HepG2 (cell line): ENCODE data around the gene GTF3A. TPM values are rescaled to one million over a fixed set of nuclear protein-coding genes. Genes with fewer than 3 reads are reported as not detected.

Experiments used
- BCL6 ChIP-seq: IDR thresholded peaks from 2 replicates; pipeline ENCODE4 v1.6.1; 2016; ENCODE audit warnings: missing genetic modification reagents, missing compliant biosample characterization
- FOXJ3 ChIP-seq: sonication (generic); formaldehyde crosslinking; IDR thresholded peaks from 2 replicates; pipeline ENCODE4 v1.4.0; 2020; ENCODE audit warnings: missing genetic modification reagents, mild to moderate bottlenecking, borderline replicate concordance
- KAT8 ChIP-seq: IDR thresholded peaks from 2 replicates; pipeline ENCODE4 v1.6.1; 2016; ENCODE audit warnings: missing genetic modification reagents, missing compliant biosample characterization
- KLF13 ChIP-seq: sonication (generic); formaldehyde crosslinking; IDR thresholded peaks from 2 replicates; pipeline ENCODE4 v1.4.0; 2020; ENCODE audit warnings: mild to moderate bottlenecking, missing genetic modification reagents
- MAFF ChIP-seq: IDR thresholded peaks from 2 replicates; pipeline ENCODE4 v1.6.1; 2011; ENCODE audit warnings: low read depth, low read length, improper control_type of control experiment
- NFE2L2 ChIP-seq: fragments of 150-350 bp; IDR thresholded peaks from 2 replicates; pipeline ENCODE4 v1.6.1; 2014; ENCODE audit warnings: low read length
- SMAD3 ChIP-seq: sonication (generic); formaldehyde crosslinking; IDR thresholded peaks from 2 replicates; pipeline ENCODE4 v1.4.0; 2020; ENCODE audit warnings: missing genetic modification reagents
- TOE1 ChIP-seq: sonication (generic); formaldehyde crosslinking; IDR thresholded peaks from 2 replicates; pipeline ENCODE4 v1.4.0; 2020; ENCODE audit warnings: mild to moderate bottlenecking, missing genetic modification reagents
- ZNF547 ChIP-seq: sonication (generic); formaldehyde crosslinking; IDR thresholded peaks from 2 replicates; pipeline ENCODE4 v1.5.1; 2020; ENCODE audit warnings: mild to moderate bottlenecking, missing genetic modification reagents
- ZNF550 ChIP-seq: sonication (generic); formaldehyde crosslinking; IDR thresholded peaks from 2 replicates; pipeline ENCODE4 v1.4.0; 2020; ENCODE audit warnings: mild to moderate bottlenecking, missing genetic modification reagents, borderline replicate concordance
- ZNF790 ChIP-seq: sonication (generic); formaldehyde crosslinking; IDR thresholded peaks from 2 replicates; pipeline ENCODE4 v1.8.0; 2022; ENCODE audit warnings: missing genetic modification reagents, mild to moderate bottlenecking, borderline replicate concordance
- polyA plus RNA-seq, 8 experiments: library from polyadenylated mRNA; depleted of rRNA in 3 of 8; stranded (reverse) in 7 of 8; unstranded in 1 of 8; fragments of >200 nt; fragmentation: Illumina TruSeq in 4 of 8; extraction: Trizol in 4 of 8; gene quantifications; 2 replicates each; pipeline versions ENCODE4 v1.2.1 to v1.2.3, GENCODE V29; 2011 to 2016; ENCODE audit warnings: low read depth in 4 of 8, missing spikeins in 1 of 8, mixed read lengths in 1 of 8; ENCODE audit not compliant: insufficient read depth in 1 of 8
- total RNA-seq, 5 experiments: library from RNA; depleted of rRNA; stranded (reverse); fragments of >200 nt; fragmentation: Illumina TruSeq; extraction: Trizol; gene quantifications; 2 replicates each; pipeline ENCODE4 v1.2.3, GENCODE V29; 2016; ENCODE audit warnings: low read depth in 1 of 5
- TF ChIP-seq, protein P1 (sequence below): IDR thresholded peaks from 2 replicates; pipeline ENCODE4 v1.6.1; 2016; ENCODE audit warnings: low read depth, missing genetic modification reagents, missing compliant biosample characterization
- TF ChIP-seq, protein P2 (sequence below): sonication (generic); formaldehyde crosslinking; IDR thresholded peaks from 2 replicates; pipeline ENCODE4 v1.9.0; 2021; ENCODE audit warnings: missing genetic modification reagents, borderline replicate concordance
- TF ChIP-seq, protein P3 (sequence below), 2 experiments: fragments of 450-650 bp in 1 of 2; sonication (generic) in 1 of 2; formaldehyde crosslinking; IDR thresholded peaks; 2 replicates each; pipeline versions ENCODE4 v1.5.0 to v1.8.0; 2020 to 2022; ENCODE audit warnings: mild to moderate bottlenecking in 1 of 2, missing genetic modification reagents in 1 of 2
- TF ChIP-seq, protein P4 (sequence below): sonication (generic); formaldehyde crosslinking; IDR thresholded peaks from 2 replicates; pipeline ENCODE4 v1.4.0; 2020; ENCODE audit warnings: missing genetic modification reagents, borderline replicate concordance

GTF3A gene
- total and polyA plus RNA-seq, 2 of the 13 experiments (the other 11 are each of a cell fraction or from before 2014, with no cell fraction given): 42.1 to 176 TPM

DNA sequence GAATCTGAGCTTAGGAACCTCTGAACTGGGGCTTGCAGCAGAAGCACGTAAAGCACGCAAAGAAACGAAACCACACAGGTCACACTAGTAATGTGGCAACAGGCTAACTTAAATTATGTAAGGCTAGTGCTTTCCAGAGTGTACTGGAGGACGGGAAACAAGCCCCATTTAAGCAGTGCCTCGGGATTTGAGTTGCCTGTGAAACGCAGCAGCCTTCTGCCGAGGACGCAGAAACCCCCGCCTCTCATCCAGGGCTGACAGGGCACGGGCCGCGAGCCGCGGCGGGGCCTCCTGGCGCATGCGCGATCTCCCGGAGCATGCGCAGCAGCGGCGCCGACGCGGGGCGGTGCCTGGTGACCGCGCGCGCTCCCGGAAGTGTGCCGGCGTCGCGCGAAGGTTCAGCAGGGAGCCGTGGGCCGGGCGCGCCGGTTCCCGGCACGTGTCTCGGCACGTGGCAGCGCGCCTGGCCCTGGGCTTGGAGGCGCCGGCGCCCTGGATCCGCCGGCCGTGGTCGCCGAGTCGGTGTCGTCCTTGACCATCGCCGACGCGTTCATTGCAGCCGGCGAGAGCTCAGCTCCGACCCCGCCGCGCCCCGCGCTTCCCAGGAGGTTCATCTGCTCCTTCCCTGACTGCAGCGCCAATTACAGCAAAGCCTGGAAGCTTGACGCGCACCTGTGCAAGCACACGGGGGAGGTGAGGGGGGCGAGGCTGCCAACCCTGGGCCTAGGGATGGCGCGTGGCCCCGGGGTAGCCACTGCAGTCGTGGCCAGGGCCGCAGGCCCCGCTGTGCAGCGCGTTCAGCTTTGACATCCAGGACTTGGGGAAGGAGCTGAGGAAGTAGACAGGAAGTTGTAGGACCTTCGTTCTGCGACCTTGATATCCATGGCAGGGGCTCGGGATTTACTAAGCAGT, at the start of gene GTF3A (continued):
- TF ChIP-seq, protein P1, sequence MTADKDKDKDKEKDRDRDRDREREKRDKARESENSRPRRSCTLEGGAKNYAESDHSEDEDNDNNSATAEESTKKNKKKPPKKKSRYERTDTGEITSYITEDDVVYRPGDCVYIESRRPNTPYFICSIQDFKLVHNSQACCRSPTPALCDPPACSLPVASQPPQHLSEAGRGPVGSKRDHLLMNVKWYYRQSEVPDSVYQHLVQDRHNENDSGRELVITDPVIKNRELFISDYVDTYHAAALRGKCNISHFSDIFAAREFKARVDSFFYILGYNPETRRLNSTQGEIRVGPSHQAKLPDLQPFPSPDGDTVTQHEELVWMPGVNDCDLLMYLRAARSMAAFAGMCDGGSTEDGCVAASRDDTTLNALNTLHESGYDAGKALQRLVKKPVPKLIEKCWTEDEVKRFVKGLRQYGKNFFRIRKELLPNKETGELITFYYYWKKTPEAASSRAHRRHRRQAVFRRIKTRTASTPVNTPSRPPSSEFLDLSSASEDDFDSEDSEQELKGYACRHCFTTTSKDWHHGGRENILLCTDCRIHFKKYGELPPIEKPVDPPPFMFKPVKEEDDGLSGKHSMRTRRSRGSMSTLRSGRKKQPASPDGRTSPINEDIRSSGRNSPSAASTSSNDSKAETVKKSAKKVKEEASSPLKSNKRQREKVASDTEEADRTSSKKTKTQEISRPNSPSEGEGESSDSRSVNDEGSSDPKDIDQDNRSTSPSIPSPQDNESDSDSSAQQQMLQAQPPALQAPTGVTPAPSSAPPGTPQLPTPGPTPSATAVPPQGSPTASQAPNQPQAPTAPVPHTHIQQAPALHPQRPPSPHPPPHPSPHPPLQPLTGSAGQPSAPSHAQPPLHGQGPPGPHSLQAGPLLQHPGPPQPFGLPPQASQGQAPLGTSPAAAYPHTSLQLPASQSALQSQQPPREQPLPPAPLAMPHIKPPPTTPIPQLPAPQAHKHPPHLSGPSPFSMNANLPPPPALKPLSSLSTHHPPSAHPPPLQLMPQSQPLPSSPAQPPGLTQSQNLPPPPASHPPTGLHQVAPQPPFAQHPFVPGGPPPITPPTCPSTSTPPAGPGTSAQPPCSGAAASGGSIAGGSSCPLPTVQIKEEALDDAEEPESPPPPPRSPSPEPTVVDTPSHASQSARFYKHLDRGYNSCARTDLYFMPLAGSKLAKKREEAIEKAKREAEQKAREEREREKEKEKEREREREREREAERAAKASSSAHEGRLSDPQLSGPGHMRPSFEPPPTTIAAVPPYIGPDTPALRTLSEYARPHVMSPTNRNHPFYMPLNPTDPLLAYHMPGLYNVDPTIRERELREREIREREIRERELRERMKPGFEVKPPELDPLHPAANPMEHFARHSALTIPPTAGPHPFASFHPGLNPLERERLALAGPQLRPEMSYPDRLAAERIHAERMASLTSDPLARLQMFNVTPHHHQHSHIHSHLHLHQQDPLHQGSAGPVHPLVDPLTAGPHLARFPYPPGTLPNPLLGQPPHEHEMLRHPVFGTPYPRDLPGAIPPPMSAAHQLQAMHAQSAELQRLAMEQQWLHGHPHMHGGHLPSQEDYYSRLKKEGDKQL (CRISPR knock-in tag): no peak
- TF ChIP-seq NFE2L2 (no peak), MAFF (no peak), KAT8 (peak; percentile 47; the same call in 1 of the 2 replicates), ZNF547 (CRISPR knock-in tag) (peak; percentile 99), ZNF790 (CRISPR knock-in tag) (peak; percentile 92; the same call in 1 of the 2 replicates), FOXJ3 (CRISPR knock-in tag) (0 out of 2 replicates have a peak, but pooled peaks have one; percentile 43), ZNF550 (no peak), BCL6 (CRISPR knock-in tag) (0 out of 2 replicates have a peak, but pooled peaks have one; percentile 6), TOE1 (CRISPR knock-in tag) (peak; percentile 54; the same call in 1 of the 2 replicates), KLF13 (CRISPR knock-in tag) (no peak), SMAD3 (CRISPR knock-in tag) (peak; percentile 44; the same call in 1 of the 2 replicates)
- TF ChIP-seq, protein P2, sequence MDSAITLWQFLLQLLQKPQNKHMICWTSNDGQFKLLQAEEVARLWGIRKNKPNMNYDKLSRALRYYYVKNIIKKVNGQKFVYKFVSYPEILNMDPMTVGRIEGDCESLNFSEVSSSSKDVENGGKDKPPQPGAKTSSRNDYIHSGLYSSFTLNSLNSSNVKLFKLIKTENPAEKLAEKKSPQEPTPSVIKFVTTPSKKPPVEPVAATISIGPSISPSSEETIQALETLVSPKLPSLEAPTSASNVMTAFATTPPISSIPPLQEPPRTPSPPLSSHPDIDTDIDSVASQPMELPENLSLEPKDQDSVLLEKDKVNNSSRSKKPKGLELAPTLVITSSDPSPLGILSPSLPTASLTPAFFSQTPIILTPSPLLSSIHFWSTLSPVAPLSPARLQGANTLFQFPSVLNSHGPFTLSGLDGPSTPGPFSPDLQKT (CRISPR knock-in tag): no peak
- TF ChIP-seq, protein P3, sequence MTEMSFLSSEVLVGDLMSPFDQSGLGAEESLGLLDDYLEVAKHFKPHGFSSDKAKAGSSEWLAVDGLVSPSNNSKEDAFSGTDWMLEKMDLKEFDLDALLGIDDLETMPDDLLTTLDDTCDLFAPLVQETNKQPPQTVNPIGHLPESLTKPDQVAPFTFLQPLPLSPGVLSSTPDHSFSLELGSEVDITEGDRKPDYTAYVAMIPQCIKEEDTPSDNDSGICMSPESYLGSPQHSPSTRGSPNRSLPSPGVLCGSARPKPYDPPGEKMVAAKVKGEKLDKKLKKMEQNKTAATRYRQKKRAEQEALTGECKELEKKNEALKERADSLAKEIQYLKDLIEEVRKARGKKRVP (CRISPR knock-in tag; IDR thresholded peaks at IDR 0.05): peak in 1 of 2 experiments; percentile 76; a peak in 2 of 4 replicates
- TF ChIP-seq, protein P4, sequence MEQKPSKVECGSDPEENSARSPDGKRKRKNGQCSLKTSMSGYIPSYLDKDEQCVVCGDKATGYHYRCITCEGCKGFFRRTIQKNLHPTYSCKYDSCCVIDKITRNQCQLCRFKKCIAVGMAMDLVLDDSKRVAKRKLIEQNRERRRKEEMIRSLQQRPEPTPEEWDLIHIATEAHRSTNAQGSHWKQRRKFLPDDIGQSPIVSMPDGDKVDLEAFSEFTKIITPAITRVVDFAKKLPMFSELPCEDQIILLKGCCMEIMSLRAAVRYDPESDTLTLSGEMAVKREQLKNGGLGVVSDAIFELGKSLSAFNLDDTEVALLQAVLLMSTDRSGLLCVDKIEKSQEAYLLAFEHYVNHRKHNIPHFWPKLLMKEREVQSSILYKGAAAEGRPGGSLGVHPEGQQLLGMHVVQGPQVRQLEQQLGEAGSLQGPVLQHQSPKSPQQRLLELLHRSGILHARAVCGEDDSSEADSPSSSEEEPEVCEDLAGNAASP (CRISPR knock-in tag): 0 out of 2 replicates have a peak, but pooled peaks have one; percentile 31
